GM21717 (cell line): ENCODE measurements around the gene PAX2.

Experiments
- ATAC-seq: cut with Tn5 transposase; IDR thresholded peaks from one replicate; pipeline ENCODE4 v1.9.1; 2021; ENCODE audit warnings: mild to moderate bottlenecking, moderate library complexity; ENCODE audit not compliant: unreplicated experiment

The PAX2 gene

GRCh38 chr10:100738055-100738827 is 7.1 kb upstream of the PAX2 start:
- ATAC-seq, result no peak

- no peak for ATAC-seq
These were observed 5.6 kb upstream of the PAX2 start for GRCh38 chr10:100739517-100740368.

- ATAC-seq, result no peak
These were observed 4.7 kb upstream of the PAX2 start for GRCh38 chr10:100740476-100741377.

- ATAC-seq, result no peak
These were observed 3.9 kb upstream of the PAX2 start for GRCh38 chr10:100741378-100742075.

- ATAC-seq, result no peak
These were observed 3.2 kb upstream of the PAX2 start for GRCh38 chr10:100742076-100742771.

GRCh38 chr10:100742936-100743335 is 2.4 kb upstream of the PAX2 start:
- ATAC-seq, result no peak

- ATAC-seq, result no peak
These were observed 1.7 kb upstream of the PAX2 start for GRCh38 chr10:100743626-100744135.

- ATAC-seq, result no peak
These were observed 1.0 kb upstream of the PAX2 start for GRCh38 chr10:100744136-100744986.

- ATAC-seq, result no peak
These were observed 751 bp downstream of the PAX2 start for GRCh38 chr10:100745882-100746783.

- ATAC-seq, result no peak
These were observed 1.5 kb downstream of the PAX2 start for GRCh38 chr10:100746784-100747455.

GRCh38 chr10:100747456-100748230 is 2.3 kb downstream of the PAX2 start:
- no peak for ATAC-seq

GRCh38 chr10:100748231-100749058 is 3.1 kb downstream of the PAX2 start:
- ATAC-seq, result no peak

GRCh38 chr10:100749059-100749308 is 3.6 kb downstream of the PAX2 start:
- ATAC-seq, result no peak

- ATAC-seq, result no peak
These were observed 4.2 kb downstream of the PAX2 start for GRCh38 chr10:100749309-100750217.
